HUES48 (cell line): ENCODE data around the gene FBXO48.

Experiments used
- H3K27ac ChIP-seq: one replicate; pipeline ENCODE4 v1.7.0; 2013; ENCODE audit warnings: low read depth, low read length, inconsistent platforms
- H3K27me3 ChIP-seq: 2 replicates; pipeline ENCODE4 v1.6.1; 2013; ENCODE audit warnings: mild to moderate bottlenecking, low read length; ENCODE audit not compliant: control insufficient read depth, insufficient read depth
- H3K36me3 ChIP-seq: 2 replicates; pipeline ENCODE4 v1.6.1; 2013; ENCODE audit warnings: low read length; ENCODE audit not compliant: control insufficient read depth, insufficient read depth
- H3K4me1 ChIP-seq: 2 replicates; pipeline ENCODE4 v1.6.1; 2013; ENCODE audit warnings: mild to moderate bottlenecking, low read length; ENCODE audit not compliant: control insufficient read depth, insufficient read depth
- H3K4me3 ChIP-seq: 2 replicates; pipeline ENCODE4 v1.5.1; 2013; ENCODE audit warnings: mild to moderate bottlenecking, low read depth, low read length
- H3K9ac ChIP-seq: 2 replicates; pipeline ENCODE4 v1.6.1; 2013; ENCODE audit warnings: mild to moderate bottlenecking, low read depth, low read length, moderate library complexity
- H3K9me3 ChIP-seq: 2 replicates; pipeline ENCODE4 v1.6.1; 2013; ENCODE audit warnings: low read length; ENCODE audit not compliant: control insufficient read depth, insufficient read depth

Gene FBXO48

DNA sequence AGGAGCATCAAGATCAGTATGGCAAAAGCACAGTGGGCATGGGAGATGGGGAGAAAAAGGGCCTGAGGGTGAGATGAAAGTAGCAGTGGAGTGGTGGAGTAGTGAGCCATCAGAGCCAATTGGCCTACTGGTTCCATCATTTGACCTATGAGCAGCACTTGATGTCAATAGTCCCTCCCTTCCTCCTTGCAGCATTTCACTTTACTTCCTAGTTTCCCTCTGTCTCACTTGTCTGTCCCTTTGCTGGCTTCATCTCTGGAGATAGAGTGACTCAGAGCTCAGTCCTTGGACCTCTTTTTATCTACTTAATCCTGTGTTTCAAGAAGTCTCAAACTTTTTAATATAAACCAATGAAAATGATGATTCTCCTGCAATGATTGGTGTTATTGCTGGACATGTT is 32.1 kb downstream of the FBXO48 start:
- Histone ChIP-seq H3K27me3 (no peaks in the 10 kb centered on the region), H3K9me3 (no peaks in the 10 kb centered on the region), H3K4me1 (no peaks in the 10 kb centered on the region), H3K36me3 (no peaks in the 10 kb centered on the region), H3K4me3 (no peak overlapping the region), H3K9ac (no peak overlapping the region), H3K27ac (no peak overlapping the region)

DNA sequence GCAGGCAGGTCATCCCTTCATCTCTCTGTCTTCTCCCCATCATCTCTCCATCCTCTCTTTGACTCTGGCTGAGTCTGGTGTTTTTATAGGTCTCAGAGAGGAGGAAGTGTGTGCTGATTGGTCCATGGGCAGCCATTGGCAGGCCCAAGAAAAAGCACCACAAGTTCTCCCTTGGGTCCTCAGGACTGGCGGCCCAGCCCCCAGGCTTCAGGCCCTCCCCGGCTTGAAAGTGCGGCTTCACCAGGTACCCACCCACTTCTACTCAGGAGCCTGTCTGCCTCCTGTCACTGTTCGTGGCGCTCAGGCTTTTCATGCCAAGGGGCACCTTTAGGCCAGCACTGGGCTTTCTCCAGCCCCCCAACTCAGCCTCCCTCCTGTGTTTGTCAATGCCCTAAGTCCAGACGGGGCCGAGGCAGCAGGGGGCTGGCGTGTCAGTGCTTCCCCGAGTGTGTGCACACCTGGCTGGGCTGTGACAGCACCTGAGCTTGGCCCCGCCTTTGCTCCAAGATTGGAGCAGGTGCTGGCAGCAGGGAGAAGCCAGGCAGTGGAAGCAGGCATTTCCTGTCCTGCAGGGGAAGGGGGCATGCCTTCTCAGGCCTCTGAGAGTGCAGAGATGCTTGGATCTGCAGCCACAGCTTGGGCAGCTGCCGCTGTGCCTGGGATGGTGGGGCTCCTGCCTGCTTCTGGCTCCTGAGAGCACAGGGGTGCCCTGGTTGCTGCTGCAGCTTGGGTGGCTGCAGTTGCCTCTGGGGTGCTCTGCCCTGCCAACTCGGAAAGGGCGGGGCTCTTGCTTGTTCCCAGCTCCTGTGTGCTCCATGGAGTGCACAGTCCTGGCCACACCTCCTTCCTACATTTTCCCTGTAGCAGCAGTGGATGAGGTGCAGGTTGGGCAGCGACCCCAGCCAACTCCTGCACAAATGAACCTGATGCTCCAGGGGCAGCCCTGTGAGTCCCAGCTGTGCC is 34.1 kb downstream of the FBXO48 start:
- Histone ChIP-seq H3K4me1 (no peaks in the 10 kb centered on the region), H3K9me3 (no peaks in the 10 kb centered on the region), H3K27me3 (no peaks in the 10 kb centered on the region), H3K27ac (no peak overlapping the region), H3K4me3 (no peak overlapping the region), H3K9ac (no peak overlapping the region), H3K36me3 (no peaks in the 10 kb centered on the region)

DNA sequence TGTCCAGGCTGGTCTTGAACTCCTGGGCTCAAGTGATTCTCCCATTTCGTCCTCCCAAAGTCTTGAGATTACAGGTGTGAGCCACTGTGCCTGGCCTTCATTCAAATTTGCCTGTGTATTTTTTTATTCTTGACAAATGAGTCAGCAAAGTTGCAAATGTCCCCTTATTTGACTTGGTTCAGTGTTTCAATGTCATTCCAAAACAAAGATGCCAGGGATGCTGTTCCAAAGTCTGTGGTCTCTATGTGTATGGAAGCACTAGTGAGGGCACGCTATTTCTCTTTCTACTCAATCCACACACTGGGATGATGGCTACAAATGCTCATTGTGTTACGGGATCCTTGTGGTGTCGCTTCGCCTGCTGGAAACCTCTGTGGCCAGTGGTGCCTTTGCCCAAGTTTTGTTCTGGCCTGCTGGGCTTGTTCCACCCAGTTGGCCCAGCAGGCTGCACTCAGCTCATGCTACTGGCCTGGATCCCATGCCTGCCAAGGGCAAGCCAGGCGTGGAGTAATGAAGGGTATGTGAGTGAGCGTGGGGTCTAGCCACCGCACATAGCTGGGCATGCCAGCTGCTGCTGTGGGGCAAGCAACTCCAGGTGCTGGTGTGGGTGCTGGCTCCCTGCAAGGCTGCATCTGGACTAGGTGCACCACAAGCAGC is 35.6 kb downstream of the FBXO48 start:
- Histone ChIP-seq H3K27me3 (no peaks in the 10 kb centered on the region), H3K36me3 (no peaks in the 10 kb centered on the region), H3K4me1 (no peaks in the 10 kb centered on the region), H3K9ac (no peak overlapping the region), H3K9me3 (no peaks in the 10 kb centered on the region), H3K27ac (no peak overlapping the region), H3K4me3 (no peak overlapping the region)

DNA sequence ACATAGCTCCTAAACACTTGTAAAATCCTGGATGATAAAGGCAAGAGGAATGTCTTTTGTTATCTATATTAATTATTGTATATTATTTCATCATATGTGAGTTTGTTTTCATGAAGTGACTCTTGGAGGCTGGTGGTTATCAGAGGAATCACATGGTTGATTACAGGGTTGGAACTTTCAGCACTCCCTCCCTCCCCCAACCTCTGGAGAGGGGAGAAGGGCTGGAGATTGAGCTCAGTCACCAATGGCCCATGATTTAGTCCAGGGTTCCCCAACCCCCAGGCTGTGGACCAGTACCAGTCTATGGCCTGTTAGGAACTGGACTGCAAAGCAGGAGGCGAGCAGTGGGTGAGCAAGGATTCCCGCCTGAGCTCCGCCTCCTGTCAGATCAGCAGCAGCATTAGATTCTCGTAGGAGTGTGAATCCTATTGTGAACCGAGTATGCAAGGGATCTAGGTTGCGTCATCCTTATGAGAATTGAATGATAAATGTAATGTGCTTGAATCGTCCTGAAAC is 37.7 kb downstream of the FBXO48 start:
- Histone ChIP-seq H3K27me3 (no peaks in the 10 kb centered on the region), H3K9ac (no peak overlapping the region), H3K9me3 (no peaks in the 10 kb centered on the region), H3K36me3 (no peaks in the 10 kb centered on the region), H3K27ac (no peak overlapping the region), H3K4me1 (no peaks in the 10 kb centered on the region), H3K4me3 (no peak overlapping the region)

DNA sequence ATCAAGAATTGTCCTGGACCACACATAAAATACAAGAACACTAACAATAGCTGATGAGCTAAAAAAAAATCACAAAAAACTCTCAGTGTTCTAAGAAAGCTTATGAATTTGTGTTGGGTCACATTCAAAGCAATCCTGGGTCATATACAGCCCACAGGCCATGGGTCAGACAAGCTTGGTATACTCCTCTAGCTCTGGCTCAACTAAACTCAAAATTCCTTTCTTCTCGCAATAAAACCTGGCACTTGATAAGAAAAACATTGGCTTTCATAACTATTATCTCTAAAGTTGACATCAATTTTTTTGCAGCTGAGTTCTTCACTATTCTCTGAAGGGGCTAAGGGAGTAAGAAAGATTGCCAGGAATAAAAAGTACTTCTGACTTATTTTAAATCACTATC is 38.3 kb downstream of the FBXO48 start:
- no peak overlapping the region for H3K4me3 ChIP-seq
- no peaks in the 10 kb centered on the region for H3K4me1 ChIP-seq
- H3K27me3 ChIP-seq = no peaks in the 10 kb centered on the region
- no peak overlapping the region for H3K9ac ChIP-seq
- H3K36me3 ChIP-seq = no peaks in the 10 kb centered on the region
- no peak overlapping the region for H3K27ac ChIP-seq
- no peaks in the 10 kb centered on the region for H3K9me3 ChIP-seq

DNA sequence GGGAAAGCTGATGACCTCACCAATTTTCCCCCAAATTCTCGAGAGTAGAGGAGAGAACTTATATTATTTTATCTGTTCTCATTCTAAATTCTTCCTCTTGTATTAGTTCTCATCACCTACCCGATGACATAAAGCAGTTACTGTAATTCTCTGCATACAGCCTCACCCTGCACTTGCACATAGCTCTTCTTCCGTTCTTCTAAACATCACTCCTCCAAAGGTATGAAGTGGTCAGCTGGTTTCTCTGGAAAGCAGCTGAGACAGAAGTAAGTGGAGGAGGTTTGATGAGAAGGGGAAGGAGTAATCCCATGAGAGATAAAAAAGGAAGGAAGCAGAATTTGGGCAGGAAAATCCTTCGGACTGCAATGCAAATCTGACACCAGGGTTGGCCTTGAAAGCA is 39.0 kb downstream of the FBXO48 start:
- Histone ChIP-seq H3K9me3 (no peaks in the 10 kb centered on the region), H3K4me3 (no peak overlapping the region), H3K4me1 (no peaks in the 10 kb centered on the region), H3K36me3 (no peaks in the 10 kb centered on the region), H3K9ac (no peak overlapping the region), H3K27ac (no peak overlapping the region), H3K27me3 (no peaks in the 10 kb centered on the region)

DNA sequence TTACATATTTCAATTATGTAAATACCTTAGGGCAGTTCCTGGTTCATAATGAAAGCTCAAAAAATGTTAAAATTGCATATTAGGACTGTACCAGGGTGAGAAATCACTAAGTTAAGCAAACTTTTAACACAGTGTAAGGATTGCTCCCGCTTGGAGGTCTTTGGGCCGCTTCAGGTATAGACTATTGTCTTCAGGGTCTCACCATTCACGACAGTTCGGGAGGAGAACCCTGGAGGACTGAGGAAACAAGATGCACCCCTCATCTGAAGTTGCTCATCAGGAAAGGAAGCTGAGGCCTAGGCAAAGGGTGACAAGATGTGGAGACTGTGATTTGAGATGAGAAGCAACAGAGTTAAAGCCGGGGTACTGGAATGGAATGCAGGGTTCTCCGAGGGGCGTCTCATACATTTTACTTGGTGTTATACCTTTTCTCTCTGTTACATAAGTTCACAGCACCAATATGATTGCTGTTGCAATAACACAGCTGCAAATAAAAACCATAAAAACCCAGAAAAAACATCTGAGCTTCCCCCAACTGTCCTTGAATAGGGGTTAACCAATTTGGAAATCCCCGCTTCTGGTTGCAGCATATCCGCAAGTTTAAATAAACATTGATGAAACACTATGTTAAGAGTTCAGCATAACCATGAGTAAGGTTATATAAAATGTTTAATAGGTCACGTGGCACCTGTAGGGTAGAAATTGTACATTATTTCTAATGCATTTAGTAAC is 40.1 kb downstream of the FBXO48 start:
- Histone ChIP-seq H3K27ac (no peak overlapping the region), H3K36me3 (no peaks in the 10 kb centered on the region), H3K9ac (no peak overlapping the region), H3K27me3 (no peaks in the 10 kb centered on the region), H3K4me3 (no peak overlapping the region), H3K4me1 (no peaks in the 10 kb centered on the region), H3K9me3 (no peaks in the 10 kb centered on the region)

DNA sequence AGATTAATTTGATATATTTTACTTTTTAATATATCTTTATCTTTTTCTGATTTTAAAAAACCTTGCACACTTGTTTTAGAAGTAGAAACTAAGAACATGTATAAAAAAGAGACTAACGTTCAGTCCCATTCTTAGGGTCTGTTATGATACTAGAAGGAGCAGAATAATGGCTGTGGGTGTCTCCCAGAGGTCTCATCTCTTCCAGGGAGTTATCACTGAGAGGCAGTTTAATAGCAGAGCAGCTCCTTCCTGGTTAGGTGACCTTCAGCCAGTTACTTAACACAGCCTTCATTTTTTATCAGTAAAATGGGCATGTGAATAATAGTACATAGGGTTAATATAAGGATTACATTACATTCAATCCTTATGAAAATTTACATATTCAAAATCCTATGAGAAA is 40.6 kb downstream of the FBXO48 start:
- H3K36me3 ChIP-seq = no peaks in the 10 kb centered on the region
- H3K4me1 ChIP-seq = no peaks in the 10 kb centered on the region
- H3K27me3 ChIP-seq = no peaks in the 10 kb centered on the region
- H3K9me3 ChIP-seq = no peaks in the 10 kb centered on the region
- H3K4me3 ChIP-seq = no peak overlapping the region
- H3K9ac ChIP-seq = no peak overlapping the region
- H3K27ac ChIP-seq = no peak overlapping the region

DNA sequence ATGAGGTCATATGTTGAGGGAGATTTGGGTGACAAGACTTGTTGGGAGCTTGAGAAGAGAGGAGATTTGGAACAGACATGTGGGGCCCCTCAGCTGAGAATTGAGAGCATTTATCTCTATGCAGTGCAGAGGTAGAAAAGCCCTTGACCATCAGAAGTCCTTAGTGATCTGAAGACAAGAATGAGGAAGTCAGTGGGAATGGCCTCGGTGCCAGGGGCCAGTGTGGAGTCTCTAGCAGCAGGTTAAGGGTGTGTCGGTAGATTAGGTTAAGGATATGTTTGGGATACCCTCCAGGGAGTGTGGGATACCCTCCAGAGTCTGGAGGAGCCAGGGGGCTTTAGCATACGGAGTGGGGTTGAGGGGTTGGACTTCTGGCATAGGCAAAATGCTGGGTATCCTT is 41.6 kb downstream of the FBXO48 start:
- H3K9me3 ChIP-seq = no peaks in the 10 kb centered on the region
- H3K4me1 ChIP-seq = no peaks in the 10 kb centered on the region
- H3K4me3 ChIP-seq = no peak overlapping the region
- no peak overlapping the region for H3K9ac ChIP-seq
- H3K27ac ChIP-seq = no peak overlapping the region
- no peaks in the 10 kb centered on the region for H3K27me3 ChIP-seq
- H3K36me3 ChIP-seq = no peaks in the 10 kb centered on the region

DNA sequence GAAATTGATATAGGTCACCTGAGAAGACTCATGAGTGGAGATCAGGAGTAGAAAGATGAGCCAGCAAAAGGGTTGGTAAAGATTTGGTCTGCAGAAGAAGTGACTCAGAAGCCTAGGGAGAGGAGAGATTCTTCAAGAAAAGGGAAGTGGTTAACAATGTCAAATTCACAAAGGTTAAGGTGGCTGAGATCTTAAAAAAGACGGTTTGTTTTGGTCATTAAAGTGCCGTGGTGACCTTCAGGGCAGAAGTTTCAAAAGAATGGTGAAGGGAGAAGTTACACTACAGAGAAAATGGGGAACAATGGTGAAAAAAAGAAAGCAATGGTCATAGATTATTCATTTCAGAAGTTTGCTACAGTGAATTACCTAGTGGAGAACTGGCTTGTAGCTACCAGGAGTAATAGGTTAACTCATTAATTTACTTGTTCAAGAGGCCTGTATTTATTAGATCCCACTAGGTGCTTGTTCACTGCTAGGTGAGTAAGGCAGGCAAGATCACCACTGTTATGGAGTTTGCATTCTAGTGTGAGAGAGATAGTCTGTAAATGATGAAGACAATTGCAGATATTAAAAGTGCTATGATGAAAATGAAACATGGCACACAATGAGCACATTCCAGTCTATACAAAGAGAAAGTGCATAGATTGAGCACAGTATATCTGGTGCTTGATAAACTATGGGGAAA is 43.0 kb downstream of the FBXO48 start:
- Histone ChIP-seq H3K9me3 (no peaks in the 10 kb centered on the region), H3K4me1 (peaks cover 7% of the 10 kb centered on the region), H3K36me3 (no peaks in the 10 kb centered on the region), H3K27ac (no peak overlapping the region), H3K4me3 (no peak overlapping the region), H3K9ac (no peak overlapping the region), H3K27me3 (no peaks in the 10 kb centered on the region)
